Neutrophil (primary cell): ENCODE data around the gene XNDC1N.
"Not testable (repeated sequence)": the region's sequence is repeated elsewhere in the genome, so short reads cannot be mapped to it uniquely, and the experiment has no call there.

Experiments
- H3K27ac ChIP-seq: fragments of 200-600 bp; sonication (generic); 2 replicates; pipeline ENCODE4 v1.5.1; 2016; ENCODE audit warnings: mild to moderate bottlenecking, moderate library complexity
- H3K27me3 ChIP-seq: fragments of 200-600 bp; sonication (generic); 2 replicates; pipeline ENCODE4 v1.6.0; 2016; ENCODE audit warnings: mild to moderate bottlenecking
- H3K36me3 ChIP-seq: fragments of 200-600 bp; sonication (generic); 2 replicates; pipeline ENCODE4 v1.5.1; 2017
- H3K4me1 ChIP-seq, 2 experiments: fragments of 200-600 bp in 1 of 2; sonication (generic) in 1 of 2; 1 replicate in 1 of 2; 2 replicates in 1 of 2; pipeline versions ENCODE4 v1.5.1 to v1.6.1; 2013 to 2016; ENCODE audit warnings: low read depth in 1 of 2, low read length in 1 of 2, mild to moderate bottlenecking in 1 of 2, moderate library complexity in 1 of 2; ENCODE audit not compliant: control insufficient read depth in 1 of 2, insufficient read depth in 1 of 2
- H3K4me3 ChIP-seq, 2 experiments: fragments of 200-600 bp in 1 of 2; sonication (generic) in 1 of 2; 1 replicate in 1 of 2; 2 replicates in 1 of 2; pipeline ENCODE4 v1.5.1; 2013 to 2016; ENCODE audit warnings: low read depth in 1 of 2, low read length in 1 of 2, mild to moderate bottlenecking in 1 of 2, moderate library complexity in 1 of 2
- H3K9me3 ChIP-seq: fragments of 200-600 bp; sonication (generic); 2 replicates; pipeline ENCODE4 v1.5.1; 2016
- CTCF ChIP-seq: fragments of 200-600 bp; sonication (generic); IDR thresholded peaks from 2 replicates; pipeline ENCODE4 v1.5.1; 2016; ENCODE audit warnings: antibody characterized with exemption

The XNDC1N gene

GRCh38 chr11:71914617-71915189 lies 13.7 kb downstream of the XNDC1N start:
- H3K4me1 ChIP-seq, result no peaks in the 10 kb centered on the region
- no peak overlapping the region for H3K27ac ChIP-seq
- no peak overlapping the region for H3K4me3 ChIP-seq
- no peak for TF ChIP-seq CTCF
- H3K9me3 ChIP-seq, result no peaks in the 10 kb centered on the region
- no peaks in the 10 kb centered on the region for H3K27me3 ChIP-seq
- H3K36me3 ChIP-seq, result peaks cover 60% of the 10 kb centered on the region

- no peaks in the 10 kb centered on the region for H3K27me3 ChIP-seq
- no peaks in the 10 kb centered on the region for H3K9me3 ChIP-seq
- no peak overlapping the region for H3K27ac ChIP-seq
- H3K36me3 ChIP-seq, result peaks cover 60% of the 10 kb centered on the region
- no peak overlapping the region for H3K4me3 ChIP-seq
- H3K4me1 ChIP-seq, result no peaks in the 10 kb centered on the region
- no peak for TF ChIP-seq CTCF
Observed at GRCh38 chr11:71913756-71914526, 14.5 kb downstream of the XNDC1N start.

GRCh38 chr11:71911986-71912340 lies 16.4 kb downstream of the XNDC1N start:
- not testable (repeated sequence) for H3K4me1 ChIP-seq, H3K27me3 ChIP-seq, H3K9me3 ChIP-seq, H3K4me3 ChIP-seq, H3K27ac ChIP-seq
- peaks cover 43% of the 10 kb centered on the region for H3K36me3 ChIP-seq

GRCh38 chr11:71911321-71911985 lies 16.9 kb downstream of the XNDC1N start:
- H3K9me3 ChIP-seq, H3K4me1 ChIP-seq, H3K27me3 ChIP-seq, H3K4me3 ChIP-seq, H3K27ac ChIP-seq: not testable (repeated sequence)
- H3K36me3 ChIP-seq, result peaks cover 38% of the 10 kb centered on the region

GRCh38 chr11:71910775-71911174 lies 17.6 kb downstream of the XNDC1N start:
- H3K4me1 ChIP-seq, H3K9me3 ChIP-seq, H3K4me3 ChIP-seq, H3K27me3 ChIP-seq, H3K27ac ChIP-seq: not testable (repeated sequence)
- H3K36me3 ChIP-seq, result peaks cover 32% of the 10 kb centered on the region

GRCh38 chr11:71908218-71908617 lies 20.2 kb downstream of the XNDC1N start:
- no peak for TF ChIP-seq CTCF
- no peaks in the 10 kb centered on the region for H3K27me3 ChIP-seq
- peaks cover 15% of the 10 kb centered on the region for H3K36me3 ChIP-seq
- no peak overlapping the region for H3K27ac ChIP-seq
- no peaks in the 10 kb centered on the region for H3K9me3 ChIP-seq
- H3K4me3 ChIP-seq, result no peak overlapping the region
- H3K4me1 ChIP-seq, result no peaks in the 10 kb centered on the region

- H3K27me3 ChIP-seq, H3K36me3 ChIP-seq, H3K4me3 ChIP-seq, H3K9me3 ChIP-seq, H3K27ac ChIP-seq, H3K4me1 ChIP-seq: not testable (repeated sequence)
Observed at GRCh38 chr11:71901137-71901536, 27.3 kb downstream of the XNDC1N start.
